Activated naive CD4-positive, alpha-beta T cell treated with Interleukin-2 at 50 U/mL for 16 hours (primary cell): ENCODE measurements around the gene WDR13.
A peak's percentile ranks its signal among the peaks of the same experiment; 100 is the strongest.
"Not testable (repeated sequence)": the region's sequence is repeated elsewhere in the genome, so short reads cannot be mapped to it uniquely, and the experiment has no call there.

Source experiments
- DNase-seq: peaks from one replicate; pipeline ENCODE4 v3.0.0-alpha.2; 2020

Gene WDR13

DNA sequence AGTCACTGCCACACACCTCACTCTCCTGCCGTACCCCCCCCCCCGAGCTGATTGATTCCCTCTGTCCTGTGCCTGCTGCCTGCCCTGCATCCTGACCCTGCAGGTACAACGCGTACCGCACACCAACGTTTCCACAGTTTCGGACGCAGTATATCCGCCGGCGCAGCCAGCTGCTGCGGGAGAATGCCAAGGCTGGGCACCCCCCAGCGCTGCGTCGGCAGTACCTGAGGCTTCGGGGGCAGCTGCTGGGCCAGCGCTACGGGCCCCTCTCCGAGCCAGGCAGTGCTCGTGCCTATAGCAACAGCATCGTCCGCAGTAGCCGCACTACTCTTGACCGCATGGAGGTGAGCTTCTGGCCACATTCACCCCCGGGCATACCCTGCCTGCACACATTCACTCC lies 1.3 kb downstream of the WDR13 start:
- no peak for DNase-seq

DNA sequence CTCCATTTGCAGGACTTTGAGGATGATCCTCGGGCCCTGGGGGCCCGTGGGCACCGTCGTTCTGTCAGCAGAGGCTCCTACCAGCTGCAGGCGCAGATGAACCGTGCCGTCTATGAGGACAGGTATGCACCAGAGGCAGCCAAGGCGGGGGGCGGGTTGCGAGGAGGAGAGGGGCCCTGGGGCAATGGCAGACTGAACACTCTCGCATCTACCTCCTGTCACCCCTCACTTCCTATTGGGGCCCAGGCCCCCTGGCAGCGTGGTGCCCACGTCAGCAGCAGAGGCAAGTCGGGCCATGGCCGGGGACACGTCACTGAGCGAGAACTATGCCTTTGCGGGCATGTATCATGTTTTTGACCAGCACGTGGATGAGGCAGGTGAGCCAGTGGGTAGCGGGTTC lies 2.0 kb downstream of the WDR13 start:
- no peak for DNase-seq

DNA sequence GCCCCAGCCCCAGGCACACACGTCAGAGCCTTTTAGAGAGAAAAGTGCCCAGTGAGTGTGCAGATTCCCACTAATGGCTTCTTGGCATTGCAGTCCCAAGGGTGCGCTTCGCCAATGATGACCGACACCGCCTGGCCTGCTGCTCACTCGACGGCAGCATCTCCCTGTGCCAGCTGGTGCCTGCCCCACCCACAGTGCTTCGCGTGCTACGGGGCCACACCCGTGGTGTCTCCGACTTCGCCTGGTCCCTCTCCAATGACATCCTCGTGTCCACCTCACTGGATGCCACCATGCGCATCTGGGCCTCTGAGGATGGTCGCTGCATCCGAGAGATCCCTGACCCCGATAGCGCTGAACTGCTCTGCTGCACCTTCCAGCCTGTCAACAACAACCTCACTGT lies 2.9 kb downstream of the WDR13 start:
- DNase-seq, result no peak

DNA sequence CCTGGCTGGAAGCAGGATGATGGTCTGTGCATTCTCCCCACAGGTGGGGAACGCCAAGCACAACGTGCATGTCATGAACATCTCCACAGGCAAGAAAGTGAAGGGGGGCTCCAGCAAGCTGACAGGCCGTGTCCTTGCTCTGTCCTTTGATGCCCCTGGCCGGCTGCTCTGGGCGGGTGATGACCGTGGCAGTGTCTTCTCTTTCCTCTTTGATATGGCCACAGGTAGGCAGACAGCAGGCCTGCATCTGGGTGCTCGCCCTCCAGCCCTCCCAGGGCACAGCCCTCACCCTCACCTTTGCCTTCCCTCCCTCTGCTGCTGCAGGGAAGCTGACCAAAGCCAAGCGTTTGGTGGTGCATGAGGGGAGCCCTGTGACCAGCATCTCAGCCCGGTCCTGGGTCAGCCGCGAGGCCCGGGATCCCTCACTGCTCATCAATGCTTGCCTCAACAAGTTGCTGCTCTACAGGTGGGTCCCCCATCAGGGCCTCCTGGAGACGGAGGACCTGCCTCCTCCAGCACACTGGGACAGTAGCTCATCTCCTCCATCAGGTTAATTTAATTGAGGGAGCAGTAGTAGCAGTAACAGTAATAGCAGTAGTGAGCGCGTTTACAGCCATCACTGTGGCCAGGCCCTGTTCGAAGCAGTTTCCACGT lies 4.6 kb downstream of the WDR13 start:
- no peak for DNase-seq

DNA sequence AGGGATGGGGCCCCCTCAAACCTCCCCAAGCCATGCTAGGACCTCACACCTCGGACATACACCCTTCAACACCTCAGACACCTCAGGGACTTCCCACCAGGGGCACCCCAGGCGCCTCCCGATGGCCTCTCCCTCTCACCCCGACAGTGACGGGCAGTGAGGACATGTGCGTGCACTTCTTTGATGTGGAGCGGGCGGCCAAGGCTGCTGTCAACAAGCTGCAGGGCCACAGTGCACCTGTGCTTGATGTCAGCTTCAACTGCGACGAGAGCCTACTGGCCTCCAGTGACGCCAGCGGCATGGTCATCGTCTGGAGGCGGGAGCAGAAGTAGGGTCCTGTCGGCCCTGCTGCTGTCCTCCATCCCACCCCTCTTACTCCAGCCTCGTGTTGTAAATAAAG lies 7.4 kb downstream of the WDR13 start:
- no peak for DNase-seq

DNA sequence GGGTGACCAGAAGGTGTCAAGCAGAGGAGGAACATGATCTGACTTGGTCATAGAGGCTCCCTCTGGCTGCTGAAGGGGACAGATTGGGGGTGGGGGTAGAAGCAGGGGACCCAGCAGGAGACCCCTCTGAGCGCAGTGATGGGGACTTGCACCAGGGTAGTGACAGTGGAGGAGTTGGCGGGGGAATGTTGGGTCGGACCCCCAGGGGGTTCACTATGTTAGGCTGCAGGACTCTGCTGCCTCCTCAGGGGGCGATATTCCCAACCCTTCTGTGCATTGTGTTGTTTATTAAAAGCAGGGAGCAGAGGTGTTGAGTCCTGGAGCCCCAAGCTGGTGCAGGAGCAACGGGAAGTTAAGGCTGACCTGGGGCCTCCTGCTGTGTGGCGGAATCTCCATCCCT lies 8.8 kb downstream of the WDR13 start:
- no peak for DNase-seq

DNA sequence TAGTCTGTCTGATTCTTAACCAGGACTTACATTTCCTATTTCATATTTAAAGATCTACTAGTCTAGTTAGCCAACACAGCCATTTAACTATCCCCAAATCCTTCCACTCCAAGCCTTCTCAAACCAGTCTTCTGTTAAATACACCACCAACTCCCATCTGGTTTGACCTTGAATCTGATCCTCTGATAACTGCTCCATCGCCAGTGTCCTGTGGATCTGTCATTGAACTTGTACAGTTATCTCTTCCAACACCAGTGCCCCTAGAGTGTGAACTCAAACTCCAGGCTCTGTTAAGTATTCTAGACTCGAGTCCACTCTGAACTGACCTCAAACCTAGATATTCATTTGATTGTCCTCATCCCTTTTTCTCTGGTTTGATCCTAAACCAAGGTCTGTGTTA lies 14.4 kb downstream of the WDR13 start:
- DNase-seq, result no peak

DNA sequence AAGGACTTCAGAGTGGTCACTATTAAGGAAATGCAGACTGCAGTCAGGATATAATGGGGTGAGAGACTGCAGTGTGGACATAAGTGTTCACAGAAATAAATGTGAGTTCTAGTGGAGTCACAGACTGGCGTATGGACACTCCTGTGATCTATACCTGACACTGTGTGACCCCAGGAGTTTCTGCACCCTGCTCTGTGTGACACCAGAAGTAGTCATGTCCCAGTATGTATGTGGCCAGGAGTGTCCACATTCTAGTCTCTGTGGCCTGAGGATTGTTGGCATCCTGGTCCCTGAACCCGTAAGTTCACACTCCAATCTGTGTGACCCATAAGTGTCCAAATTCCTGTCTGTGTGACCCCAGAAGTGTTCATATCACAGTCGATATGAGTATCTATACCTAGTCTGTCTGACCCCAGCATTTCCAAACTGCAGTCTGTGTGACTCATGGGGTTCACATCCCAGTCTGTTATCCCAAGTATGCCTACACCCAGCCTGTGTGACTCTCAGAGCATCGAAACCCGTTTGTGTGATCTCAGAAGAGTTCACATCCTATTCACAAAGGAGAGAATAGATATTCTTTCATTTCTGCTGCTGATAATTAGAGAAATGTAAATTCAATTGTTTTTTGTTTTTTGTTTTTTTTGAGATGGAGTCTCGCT lies 16.3 kb downstream of the WDR13 start:
- no peak for DNase-seq

DNA sequence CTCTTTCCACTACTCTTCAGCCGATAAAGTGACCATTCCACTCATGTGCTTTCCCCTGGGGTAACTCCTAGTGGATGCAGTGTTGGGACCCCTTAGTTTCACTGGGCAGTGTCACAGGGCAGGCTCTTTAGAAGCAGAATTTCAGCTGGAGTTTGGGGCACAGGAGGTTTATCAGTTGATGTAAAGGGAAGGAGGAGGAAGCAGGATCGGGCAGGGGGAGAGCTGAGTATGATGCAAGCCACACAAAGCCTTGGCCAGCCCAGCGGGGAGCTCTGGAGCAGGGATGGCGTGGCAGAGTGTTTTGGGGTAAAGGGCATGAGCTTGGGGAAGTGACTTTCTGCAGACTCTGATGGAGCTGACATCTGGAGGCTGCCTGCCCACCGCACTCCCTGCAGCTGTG lies 19.3 kb downstream of the WDR13 start:
- DNase-seq, result no peak

DNA sequence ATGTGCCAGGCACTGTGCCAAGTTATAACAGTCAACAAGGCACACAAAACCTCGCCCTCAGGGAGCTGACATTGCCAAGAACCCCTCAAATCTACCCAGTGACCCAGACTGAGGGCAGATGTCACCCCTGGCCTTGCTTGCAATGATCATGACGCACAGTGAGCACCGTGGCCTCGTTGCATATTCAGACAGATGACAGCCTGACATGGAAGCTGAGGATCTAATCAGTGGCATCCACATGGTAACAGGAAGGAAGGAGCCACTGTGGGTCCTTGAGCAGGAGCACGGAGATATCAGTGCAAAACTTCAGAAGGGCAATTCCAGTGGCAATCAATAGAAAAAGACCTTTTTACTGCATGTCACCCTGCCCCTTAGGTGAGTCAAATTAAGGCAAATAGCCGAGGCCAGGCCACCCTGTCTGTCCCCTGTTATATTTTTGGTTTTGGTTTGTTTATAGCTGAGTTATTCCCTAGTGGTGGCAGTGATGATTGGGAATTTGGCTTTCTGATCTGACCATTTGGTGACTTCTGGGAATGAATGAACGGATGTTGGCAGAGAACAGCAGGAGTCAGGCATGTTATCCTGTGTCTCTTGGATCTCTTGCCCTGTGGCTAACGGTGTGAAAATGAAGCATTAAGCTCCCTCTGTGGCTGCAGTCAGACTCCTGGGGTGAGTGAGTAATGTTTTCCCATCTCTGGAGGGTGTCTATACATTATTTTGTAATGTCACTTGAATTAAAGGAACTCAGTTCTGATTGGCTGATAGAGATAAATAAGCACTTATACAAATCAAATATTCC lies 20.4 kb downstream of the WDR13 start:
- no peak for DNase-seq

DNA sequence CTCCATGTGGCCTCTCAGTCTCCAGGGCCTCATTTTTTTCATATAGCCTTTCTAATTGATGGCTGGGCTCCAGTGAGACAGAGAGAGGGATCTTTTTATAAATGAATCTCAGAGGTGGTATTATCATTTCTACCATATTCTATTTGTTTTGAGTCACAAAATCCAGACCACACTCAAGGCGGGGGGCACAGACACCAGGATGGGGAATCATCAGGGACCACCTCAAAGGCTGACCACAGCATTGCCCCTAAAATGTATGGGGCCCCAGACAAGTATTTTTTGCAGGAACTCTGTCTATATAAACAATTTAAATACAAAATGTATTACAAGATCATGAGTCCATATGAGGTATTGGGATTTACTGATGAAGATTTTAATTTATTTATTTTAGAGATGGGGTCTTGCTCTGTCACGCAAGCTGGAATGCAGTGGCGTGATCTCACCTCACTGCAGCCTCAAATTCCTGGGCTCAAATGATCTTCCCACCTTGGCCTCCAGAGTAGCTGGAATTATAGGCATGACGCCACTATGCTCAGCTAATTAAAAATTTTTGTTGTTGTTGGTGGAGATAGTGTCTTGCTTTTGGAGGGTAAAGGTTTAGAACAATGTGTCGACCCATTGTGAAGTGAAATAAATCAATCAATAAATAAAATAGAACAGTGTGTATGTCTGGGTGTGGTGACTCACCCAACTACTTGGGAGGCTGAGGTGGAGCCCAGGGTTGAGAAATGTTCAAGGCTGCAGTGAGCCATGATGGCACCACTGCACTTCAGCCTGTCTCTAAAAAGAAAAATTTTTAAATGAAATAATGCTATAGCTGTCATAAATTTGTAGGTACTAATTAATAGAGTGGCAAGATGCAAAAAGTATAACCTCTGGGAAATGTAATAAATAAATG lies 29.4 kb downstream of the WDR13 start:
- no peak for DNase-seq

DNA sequence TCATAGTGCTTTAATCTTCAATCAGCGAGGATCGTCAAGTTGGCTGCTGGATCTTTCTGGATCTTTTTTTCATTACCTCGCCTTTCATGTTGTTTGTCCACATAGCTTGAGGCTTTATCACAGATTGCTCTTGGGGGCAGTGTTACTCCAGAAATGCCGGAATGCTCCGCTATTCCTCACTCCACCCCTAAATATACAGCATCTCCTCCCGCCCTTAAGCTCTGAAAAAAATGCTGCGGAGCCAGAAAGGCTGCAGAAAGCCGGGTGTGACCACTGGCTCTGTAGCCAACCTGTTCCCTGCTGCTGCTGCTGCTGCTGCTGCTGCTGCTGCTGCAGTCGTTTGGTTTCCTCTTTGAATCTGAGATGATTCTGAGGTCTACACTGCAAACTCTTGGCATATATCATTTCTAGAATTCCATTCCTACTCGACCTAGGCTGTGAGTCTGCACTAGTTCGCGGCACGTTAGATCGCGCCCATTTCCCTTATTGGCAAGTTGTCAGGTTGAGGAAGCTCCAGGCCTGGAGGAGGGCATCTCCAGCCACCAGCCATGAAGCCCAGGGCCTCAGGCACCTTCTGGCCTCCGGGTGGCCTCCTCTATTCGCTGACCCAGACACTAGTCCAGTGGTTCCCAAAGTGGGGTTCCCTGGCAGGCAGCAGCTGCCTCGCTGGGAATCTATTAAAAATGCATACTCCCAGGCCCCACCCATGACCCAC lies 34.2 kb downstream of the WDR13 start:
- DNase-seq, result peak; percentile 55

DNA sequence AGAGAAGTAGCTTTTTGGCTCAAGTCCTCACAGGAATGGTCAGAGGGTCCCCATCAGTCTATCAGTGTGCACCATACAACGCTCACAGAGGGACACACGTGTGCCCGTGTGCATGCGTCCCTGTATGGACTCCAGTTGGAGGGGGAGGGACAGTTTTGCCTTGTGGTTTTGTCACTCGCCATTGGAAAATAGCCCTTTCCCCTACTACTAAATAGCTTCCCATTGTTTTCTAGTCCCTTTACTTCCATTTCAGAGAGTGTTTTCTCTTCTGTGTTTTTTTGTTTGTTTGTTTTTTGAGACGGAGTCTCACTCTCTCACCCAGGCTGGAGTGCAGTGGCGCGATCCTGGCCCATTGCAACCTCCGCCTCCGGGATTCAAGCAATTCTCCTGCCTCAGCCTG lies 34.9 kb downstream of the WDR13 start:
- no peak for DNase-seq

DNA sequence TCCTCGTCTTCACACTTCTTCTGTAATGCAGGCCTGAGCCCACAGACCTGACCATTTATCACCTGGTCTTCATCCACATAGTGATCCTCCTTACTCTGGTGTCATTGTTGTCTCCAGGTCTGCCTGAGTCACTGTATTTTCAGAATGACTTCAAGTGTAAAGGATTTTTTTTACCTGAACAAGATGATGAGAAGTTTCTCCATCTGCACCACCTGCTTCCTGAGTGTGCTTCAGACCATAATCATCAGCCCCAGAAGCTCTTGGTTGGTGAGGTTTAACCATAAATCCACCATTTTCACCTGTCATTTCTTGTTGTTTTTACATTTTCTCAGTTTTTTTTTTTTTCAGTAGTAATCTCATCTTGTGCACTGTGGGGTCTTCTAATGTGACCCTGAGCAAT lies 39.0 kb downstream of the WDR13 start:
- no peak for DNase-seq

DNA sequence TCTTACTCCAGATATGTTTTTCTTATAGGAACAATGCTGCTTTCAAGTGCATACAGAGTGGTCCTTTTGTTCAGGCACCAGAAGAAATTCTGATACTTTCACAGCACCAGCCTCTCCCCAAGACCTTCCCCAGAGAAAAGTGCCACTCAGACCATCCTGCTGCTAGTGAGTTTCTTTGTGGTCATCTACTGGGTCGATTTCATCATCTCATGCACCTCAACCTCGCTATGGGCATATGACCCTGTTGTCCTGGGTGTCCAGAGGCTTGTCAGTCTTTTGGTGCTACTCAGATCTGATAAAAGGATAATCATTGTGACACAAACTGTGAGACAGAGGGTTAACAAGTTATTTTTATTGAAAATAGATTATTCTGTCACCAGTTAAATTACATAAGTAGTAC lies 39.5 kb downstream of the WDR13 start:
- DNase-seq, result no peak

DNA sequence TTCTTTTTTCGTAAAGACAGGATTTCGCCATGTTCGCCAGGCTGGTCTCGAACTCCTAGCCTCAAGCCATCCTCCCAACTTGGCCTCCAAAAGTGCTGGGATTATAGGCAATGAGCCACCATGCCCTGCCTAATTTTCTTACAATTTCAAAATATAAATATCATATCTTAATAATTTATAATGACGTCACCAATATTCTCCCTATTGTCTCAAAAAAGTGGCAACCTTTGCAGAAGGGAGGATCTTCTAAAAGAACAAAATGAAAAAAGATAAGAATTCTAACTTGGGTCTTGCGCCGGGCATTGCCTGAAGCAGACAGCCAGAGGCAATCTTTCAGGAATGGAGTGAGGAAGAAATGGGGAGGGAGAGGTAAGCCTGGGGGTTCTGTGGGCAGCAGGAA lies 48.4 kb downstream of the WDR13 start:
- DNase-seq, result no peak

DNA sequence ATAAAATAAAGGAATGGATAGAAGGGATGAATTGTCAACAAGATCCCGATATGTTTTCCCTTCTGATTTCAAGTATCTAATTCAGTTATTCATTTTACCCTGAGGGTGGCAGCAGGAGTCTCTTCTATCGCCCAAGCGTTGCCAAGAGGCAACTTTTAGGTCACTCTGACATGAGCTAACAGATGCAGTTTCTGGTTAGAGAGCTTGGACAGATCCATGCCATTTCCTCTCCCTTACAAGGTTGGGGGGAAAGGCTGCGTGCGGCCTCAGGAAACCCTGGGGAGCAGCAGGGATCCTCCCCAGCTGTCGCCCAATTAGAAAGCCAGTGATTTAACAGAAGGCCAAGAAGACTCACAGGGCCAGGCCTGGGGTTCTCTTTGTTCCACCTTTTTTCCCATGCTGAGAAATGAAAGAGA lies 51.1 kb downstream of the WDR13 start:
- peak; percentile 19 for DNase-seq

DNA sequence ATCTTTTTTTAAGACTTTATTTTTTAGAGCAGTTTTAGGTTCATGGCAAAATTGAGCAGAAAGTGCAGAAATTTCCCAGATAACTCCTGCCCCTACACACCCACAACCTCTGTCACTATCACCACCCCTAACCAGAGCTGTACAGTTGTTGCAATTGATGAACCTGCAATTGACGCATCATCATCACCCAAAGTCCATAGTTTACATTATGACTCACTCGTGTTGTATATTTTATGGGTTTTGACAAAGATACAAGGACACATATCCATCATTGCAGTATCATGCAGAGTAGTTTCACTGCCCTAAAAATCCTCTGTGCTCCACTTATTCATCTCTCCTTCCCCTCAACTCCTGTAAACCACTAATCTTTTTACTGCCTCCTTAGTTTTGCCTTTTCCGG lies 51.8 kb downstream of the WDR13 start:
- DNase-seq, result no peak

DNA sequence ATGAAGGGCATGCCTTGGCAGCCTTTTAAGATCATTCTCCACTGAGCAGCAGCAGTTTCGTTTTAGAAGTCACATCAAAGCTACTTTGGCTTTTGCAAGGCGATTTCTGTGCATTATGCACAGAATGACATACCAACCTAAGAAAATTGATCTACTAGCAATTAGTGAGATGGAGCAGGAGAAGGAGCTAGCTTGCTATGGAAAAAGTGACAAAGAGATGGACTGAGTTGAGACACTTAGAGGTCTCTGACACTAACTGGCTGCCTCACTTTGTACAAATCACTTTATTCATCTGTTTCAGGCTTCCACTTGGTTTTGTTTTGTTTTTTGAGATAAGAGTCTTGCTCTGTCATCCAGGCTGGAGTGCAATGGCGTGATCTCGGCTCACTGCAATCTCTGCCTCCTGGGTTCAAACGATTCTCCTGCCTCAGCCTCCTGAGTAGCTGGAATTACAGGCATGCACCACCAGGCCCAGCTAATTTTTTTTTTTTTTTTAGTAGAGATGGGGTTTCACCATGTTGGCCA lies 54.8 kb downstream of the WDR13 start:
- DNase-seq, result not testable (repeated sequence)

DNA sequence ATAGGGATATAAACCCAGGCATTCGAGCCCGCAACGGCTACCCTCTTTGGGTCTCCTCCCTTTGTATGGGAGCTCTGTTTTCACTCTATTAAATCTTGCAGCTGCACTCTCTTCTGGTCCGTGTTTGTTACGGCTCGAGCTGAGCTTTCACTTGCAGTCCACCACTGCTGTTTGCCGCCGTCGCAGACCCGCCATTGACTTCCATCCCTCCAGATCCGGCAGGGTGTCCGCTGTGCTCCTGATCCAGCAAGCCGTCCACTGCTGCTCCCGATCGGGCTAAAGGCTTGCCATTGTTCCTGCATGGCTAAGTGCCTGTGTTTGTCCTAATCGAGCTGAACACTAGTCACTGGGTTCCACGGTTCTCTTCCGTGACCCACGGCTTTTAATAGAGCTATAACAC lies 57.5 kb downstream of the WDR13 start:
- DNase-seq, result not testable (repeated sequence)
